ENCODE data around the gene TMEM187. TPM values are rescaled to one million over a fixed set of nuclear protein-coding genes. Genes with fewer than 3 reads are reported as not detected.

TMEM187 gene
- total and polyA plus RNA-seq, 2 of the 4 experiments (the other 2 are of a cell fraction) = 3.4 to 6.2 TPM

GRCh38 chrX:153954558-153955227 is 17.9 kb upstream of the TMEM187 start:
- BruUV-seq (replicated peaks) = TSS peak; percentile 50
- intact Hi-C loops (cut with micrococcal nuclease) = no loop called here

More at GRCh38 chrX:153954558-153955227, 17.9 kb upstream of the TMEM187 start:
- ATAC-seq (ENCODE audit: low read depth) = no peak
- Histone ChIP-seq H2BK5ac (ENCODE audit: low read depth, low read length, poor library complexity, severe bottlenecking) (no peak overlapping the region), H3K56ac (ENCODE audit: extremely low read depth, insufficient read depth, low read length) (no peak overlapping the region), H2BK20ac (ENCODE audit: low read depth, low read length) (no peak overlapping the region), H3K36me3 (ENCODE audit: control insufficient read depth, insufficient read depth, low read length) (peaks cover 81% of the 10 kb centered on the region), H3K79me1 (ENCODE audit: low read depth in 1 of 2, low read length in 2 of 2) (peaks cover 0 to 6% of the 10 kb centered on the region in 2 experiments; a peak in 2 of 4 replicates), H3K27ac (ENCODE audit: insufficient read depth, low read length) (no peak overlapping the region), H4K91ac (ENCODE audit: insufficient read depth, low read depth, low read length) (no peak overlapping the region), H3K23ac (ENCODE audit: low read depth, low read length) (no peak overlapping the region), H2BK15ac (ENCODE audit: low read depth, low read length) (no peak overlapping the region), H3K18ac (ENCODE audit: low read depth, low read length) (no peak overlapping the region), H2AK9ac (replicated peaks; ENCODE audit: low read depth, low read length, poor library complexity) (no peak overlapping the region), H3K9me1 (ENCODE audit: insufficient read depth, low read length) (no peaks in the 10 kb centered on the region), H3K4ac (ENCODE audit: low read depth, low read length) (no peak overlapping the region), H4K20me1 (ENCODE audit: insufficient read depth, low read length) (no peaks in the 10 kb centered on the region), H2AFZ (replicated peaks; ENCODE audit: low read length, poor library complexity) (no peak overlapping the region), H4K5ac (ENCODE audit: low read depth, low read length) (no peak overlapping the region), H4K8ac (ENCODE audit: low read depth in 2 of 2, low read length in 2 of 2) (no peak overlapping the region), H3K4me3 (ENCODE audit: insufficient read depth, low read depth, low read length) (no peak overlapping the region), H3K9ac (ENCODE audit: low read depth, low read length) (no peak overlapping the region), H3K9me3 (ENCODE audit: control insufficient read depth, insufficient read depth, low read length) (no peaks in the 10 kb centered on the region), H3K4me2 (ENCODE audit: low read depth, low read length) (no peak overlapping the region), H3K27me3 (ENCODE audit: control insufficient read depth, insufficient read depth, low read length) (no peaks in the 10 kb centered on the region), H2BK120ac (ENCODE audit: low read depth, low read length) (no peak overlapping the region), H3K4me1 (ENCODE audit: control insufficient read depth, insufficient read depth, low read length) (peaks cover 4% of the 10 kb centered on the region), H3K14ac (replicated peaks; ENCODE audit: low read depth, low read length) (no peak overlapping the region), H2AK5ac (ENCODE audit: low read depth, low read length) (no peak overlapping the region)
- no peak for TF ChIP-seq MXI1 (IDR thresholded peaks at IDR 0.05; ENCODE audit: borderline replicate concordance, low read depth, low read length)
- TF ChIP-seq RFX5 (IDR thresholded peaks at IDR 0.05; ENCODE audit: low read depth, low read length) = no peak
- TF ChIP-seq MAFK (IDR thresholded peaks at IDR 0.05; ENCODE audit: low read depth, low read length) = no peak
- TF ChIP-seq POLR2A (IDR thresholded peaks at IDR 0.05; ENCODE audit: low read depth, low read length) = no peak
- no peak for TF ChIP-seq NFE2L2 (IDR thresholded peaks at IDR 0.05; ENCODE audit: low read depth, low read length)
- TF ChIP-seq MAZ (IDR thresholded peaks at IDR 0.05; ENCODE audit: borderline replicate concordance, low read depth, low read length) = no peak
- ChIA-PET POLR2A (ENCODE audit: unreplicated experiment) (no interaction called here), CTCF (no interaction called here)
- dilution Hi-C loops (cut with HindIII; ENCODE audit: low sequenced_read_pairs, unreplicated experiment) = no loop called here
- in situ Hi-C loops (cut with MboI; ENCODE audit: low sequenced_read_pairs) = no loop called here
- no peak for DNase-seq
- WGBS, 2 experiments (ENCODE audit: extremely low coverage in 2 of 2, insufficient read length in 1 of 2) = 92% methylated on average over 15 of the region's 44 CpGs; no CpG with 5 or more reads in 1 of the 2 experiments

All from IMR-90 (cell line).